HK-2 (cell line): Measurements from ENCODE around the gene OTOGL.
"Not testable (repeated sequence)": the region's sequence is repeated elsewhere in the genome, so short reads cannot be mapped to it uniquely, and the experiment has no call there.

Experiments
- DNase-seq: peaks from one replicate; pipeline ENCODE4 v3.0.0-alpha.2; 2018; ENCODE audit not compliant: unreplicated experiment

Gene OTOGL

DNA sequence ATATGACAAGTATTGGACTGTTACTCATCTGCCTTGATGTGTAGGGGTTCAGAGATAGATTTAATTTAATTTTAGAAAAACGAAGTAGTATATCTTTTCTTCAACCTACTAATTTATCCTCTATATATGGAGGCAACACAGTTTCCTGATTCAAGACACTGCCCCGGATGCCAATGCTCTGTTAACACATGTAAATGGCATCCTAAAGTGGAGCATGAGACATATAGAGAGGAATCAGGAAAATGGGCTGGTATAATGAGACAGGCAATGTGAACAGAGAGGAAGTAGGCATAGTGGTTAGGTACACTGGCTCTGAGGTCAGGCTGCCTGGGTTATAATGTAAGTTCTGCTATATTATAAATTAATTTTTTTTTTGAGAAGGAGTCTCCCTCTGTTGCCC lies 85.6 kb downstream of the OTOGL start:
- DNase-seq: no peak

DNA sequence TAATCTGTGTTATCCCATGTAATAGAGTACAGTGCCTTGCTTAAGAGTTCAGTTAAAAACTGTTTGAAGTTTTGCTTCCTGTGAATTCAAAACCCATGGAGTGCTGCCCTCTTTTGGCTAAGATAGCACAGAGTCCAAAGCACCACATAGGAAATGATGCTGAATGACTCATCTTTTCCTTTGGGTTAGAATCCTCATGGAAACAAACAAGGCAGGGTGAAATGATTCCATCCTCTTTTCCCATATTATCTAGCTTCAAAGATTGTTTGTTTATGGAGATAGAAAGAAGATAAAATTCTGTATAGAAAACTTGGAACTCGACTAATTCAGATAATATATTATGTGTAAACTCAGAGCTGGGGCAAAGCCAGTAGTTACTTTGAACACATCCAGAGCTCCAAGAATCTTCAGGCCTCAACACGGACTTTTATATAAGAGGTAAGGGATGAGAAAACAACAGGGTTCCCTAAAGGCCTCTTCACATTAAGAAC lies 87.4 kb downstream of the OTOGL start:
- DNase-seq: peak; percentile 26

DNA sequence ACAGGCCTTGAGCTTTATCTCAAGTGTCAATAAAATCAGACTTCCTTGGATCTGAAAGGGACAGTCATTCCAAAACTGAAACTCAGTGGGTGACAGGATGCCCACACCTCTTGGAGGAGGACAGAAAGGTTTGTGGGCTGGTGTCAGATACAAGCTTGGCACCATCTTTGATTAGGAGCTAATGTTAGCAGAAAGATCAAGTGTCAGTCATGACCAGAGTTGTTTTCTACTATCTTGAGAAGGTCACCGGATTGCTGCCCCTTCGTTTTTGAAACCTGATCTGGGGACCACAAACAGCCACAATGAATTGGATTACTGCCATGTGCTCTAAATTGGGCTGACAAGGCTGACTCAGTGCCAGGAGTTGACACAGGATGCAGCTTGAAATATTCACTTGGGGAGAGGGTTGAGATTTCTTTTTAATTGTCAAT lies 88.3 kb downstream of the OTOGL start:
- DNase-seq: peak; percentile 29

- DNase-seq: no peak
These were observed 89.2 kb downstream of the OTOGL start for GRCh38 chr12:80188576-80188975.

- DNase-seq: no peak
These were observed 89.9 kb downstream of the OTOGL start for GRCh38 chr12:80189241-80189640.

DNA sequence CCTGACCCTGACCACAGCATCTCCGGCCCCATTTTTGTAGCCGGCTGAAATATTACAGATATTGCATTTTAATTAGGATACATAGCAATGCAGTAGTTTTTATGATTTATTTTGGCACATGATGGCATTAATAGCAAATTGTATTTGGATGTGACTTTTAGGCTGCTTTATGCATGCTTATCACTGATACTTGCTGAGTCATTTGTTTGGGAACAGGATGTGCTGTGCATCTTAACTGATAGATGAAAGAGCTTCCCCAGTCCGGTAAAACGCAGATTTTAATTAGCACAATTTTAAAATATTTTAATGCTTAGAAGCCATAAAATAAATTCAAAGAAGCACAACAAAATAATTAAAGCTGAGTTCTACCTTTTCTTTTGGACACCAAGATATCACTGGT lies 90.7 kb downstream of the OTOGL start:
- DNase-seq: no peak

- no peak for DNase-seq
These were observed 92.8 kb downstream of the OTOGL start for GRCh38 chr12:80192087-80192486.

GRCh38 chr12:80193865-80194264 lies 94.5 kb downstream of the OTOGL start:
- no peak for DNase-seq

GRCh38 chr12:80195074-80195726 lies 95.9 kb downstream of the OTOGL start:
- DNase-seq: peak; percentile 28

DNA sequence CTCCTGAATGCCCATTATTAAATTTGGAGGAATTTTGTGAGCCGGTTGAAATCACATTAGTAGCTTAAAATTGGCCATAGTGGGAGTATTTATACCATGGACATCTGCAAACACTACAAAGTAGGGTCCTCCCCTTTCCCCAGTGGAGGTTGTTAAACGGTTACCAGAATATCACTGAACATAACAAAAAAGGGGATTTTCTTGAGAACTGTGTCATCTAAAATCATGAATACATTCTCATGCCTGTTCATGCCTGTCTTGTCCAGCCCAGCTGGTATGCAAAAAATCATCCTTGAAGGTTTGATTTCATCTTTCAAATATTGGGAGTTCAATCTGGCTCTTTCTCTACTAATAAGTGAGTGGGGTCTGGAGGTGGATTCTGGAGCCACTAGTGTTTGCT lies 96.4 kb downstream of the OTOGL start:
- no peak for DNase-seq

GRCh38 chr12:80196419-80196818 lies 97.1 kb downstream of the OTOGL start:
- no peak for DNase-seq

GRCh38 chr12:80198782-80199337 lies 99.5 kb downstream of the OTOGL start:
- no peak for DNase-seq

DNA sequence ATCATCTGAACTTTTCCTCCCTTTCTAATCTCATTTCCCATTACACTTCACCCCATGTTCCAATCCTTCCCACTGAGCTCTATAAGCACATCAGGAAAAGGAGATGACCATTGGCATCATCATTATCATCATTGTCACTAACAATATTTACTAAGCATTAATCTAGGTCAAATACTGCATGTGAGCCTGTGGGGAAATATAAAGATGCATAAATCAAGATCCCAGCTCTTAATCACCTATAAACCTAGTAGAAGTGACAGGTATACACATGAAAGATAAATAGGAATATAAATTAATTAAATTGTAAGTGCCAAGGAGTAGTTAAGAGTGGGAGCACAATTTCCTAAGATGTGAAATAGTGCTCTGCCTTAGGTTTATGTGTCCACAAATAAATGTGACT lies 100.6 kb downstream of the OTOGL start:
- no peak for DNase-seq

DNA sequence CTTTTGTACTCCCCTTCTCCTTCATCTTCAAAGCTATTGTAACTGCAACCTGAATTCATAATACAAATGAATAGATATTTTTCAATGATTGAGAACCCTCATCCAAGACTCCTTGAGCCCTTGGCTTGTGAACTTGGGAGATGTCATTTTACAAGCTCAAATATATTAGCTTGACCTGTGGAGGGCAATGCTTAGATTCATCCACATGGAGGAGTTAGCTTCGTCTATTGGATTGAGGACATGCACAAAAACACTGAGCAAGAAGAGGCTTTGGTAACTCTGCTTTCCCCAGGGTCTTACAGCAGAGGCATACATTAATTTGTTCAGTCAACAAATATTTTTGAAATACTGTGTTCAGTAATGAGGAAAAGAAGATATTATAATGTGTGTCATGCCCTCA lies 101.1 kb downstream of the OTOGL start:
- no peak for DNase-seq

- no peak for DNase-seq
These were observed 102.6 kb downstream of the OTOGL start for GRCh38 chr12:80201908-80202307.

DNA sequence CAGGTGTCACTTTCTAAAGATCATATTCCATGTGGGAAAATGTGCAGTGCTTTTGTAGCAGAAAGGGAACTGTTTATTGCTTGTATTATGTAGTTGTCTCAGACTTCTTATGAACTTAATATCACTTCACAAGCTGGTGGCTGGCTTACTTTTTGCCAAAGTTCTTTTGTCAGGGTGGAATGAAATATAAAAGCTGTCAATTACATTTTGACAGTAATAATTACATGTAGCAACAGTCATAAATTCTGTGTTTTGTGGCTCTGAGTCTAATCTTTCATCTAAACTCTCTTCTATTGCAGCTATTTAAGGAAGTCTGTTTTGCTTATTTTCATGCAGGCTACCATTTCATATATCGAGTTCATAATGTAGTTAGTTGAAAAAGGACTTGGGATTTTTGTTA lies 106.6 kb downstream of the OTOGL start:
- DNase-seq: no peak

DNA sequence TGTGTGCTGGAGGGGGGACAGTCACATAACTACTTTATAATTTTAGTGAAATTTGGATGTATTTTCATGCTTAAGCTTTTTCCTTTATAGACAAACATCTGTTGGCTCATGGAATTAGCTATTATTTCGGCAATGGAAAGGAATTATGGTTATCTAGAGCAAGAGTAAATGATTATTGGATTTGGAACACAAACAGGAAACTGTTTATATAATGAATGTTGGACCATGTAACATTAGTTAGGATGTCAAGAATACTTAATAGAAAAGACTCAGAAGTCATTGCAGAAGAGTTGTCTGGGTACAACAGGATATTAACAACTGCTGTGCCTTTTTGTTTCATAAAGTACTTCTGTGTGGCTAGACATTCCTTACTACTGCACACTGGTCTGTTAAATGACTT lies 108.7 kb downstream of the OTOGL start:
- DNase-seq: no peak

DNA sequence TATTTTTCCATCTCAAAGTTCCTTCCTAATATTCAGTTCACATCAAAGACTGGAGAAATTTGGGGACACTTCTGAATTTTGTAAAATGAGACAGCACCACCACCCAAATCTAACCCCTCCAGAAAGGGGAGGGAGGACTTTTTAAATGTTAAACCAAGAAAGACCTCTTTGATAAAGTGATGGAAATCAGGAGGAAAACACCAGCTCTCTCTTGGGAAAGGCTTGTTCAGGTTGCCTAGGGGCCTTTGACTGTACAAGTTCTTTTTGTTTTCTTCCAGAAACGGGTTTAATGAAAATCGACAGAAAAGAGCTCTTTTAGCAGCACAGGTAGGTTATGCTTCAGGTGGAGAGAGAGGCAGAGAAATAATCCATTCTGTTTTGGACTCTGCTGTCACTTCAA lies 112.3 kb downstream of the OTOGL start:
- DNase-seq: no peak

DNA sequence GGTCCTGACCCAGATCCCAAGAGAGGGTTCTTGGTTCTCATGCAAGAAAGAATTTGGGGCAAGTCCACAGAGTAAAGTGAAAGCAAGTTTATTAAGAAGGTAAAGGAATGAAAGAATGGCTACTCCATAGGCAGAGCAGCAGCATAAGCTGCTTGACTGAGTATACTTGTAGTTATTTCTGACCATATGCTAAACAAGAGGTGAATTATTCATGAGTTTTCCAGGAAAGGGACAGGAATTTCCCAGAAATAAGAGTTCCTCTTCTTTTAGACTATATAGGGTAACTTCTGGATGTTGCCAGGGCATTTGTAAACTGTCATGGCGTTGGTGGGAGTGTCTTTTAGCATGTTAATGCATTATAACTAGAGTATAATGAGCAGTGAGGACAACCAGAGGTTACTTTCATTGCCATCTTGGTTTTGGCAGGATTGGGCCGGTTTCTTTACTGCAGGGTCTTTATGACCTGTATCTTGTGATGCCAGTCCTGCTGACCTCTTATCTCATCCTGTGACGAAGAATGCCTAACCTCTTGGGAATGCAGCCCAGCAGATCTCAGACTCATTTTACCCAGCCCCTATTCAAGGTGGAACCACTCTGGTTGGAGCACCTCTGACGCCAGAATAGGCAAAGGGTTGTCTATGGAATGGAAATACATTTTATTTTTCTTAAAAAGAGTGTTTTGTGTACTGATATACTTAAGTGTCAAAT lies 113.8 kb downstream of the OTOGL start:
- DNase-seq: no peak

- DNase-seq: no peak
These were observed 114.5 kb downstream of the OTOGL start for GRCh38 chr12:80213871-80214270.

GRCh38 chr12:80217011-80217535 lies 117.7 kb downstream of the OTOGL start:
- DNase-seq: no peak

DNA sequence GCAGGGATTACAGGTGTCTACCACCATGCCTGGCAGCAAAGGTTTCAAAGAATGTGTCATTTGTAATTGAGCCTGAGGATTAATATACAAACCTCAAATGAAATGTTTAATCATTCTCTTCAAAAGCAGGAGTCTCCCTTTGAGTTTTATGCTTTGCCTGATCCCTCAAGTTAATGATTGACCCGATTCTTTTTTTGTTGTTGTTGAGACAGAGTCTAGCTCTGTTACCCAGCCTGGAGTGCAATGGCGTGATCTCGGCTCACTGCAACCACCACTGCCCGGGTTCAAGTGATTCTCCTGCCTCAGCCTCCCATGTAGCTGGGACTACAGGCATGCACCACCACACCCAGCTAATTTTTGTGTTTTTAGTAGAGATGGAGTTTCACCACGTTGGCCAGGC lies 119.6 kb downstream of the OTOGL start:
- DNase-seq: not testable (repeated sequence)

- DNase-seq: no peak
These were observed 120.0 kb downstream of the OTOGL start for GRCh38 chr12:80219345-80219744.
